Endometrial microvascular endothelial cells (primary cell): Measurements from ENCODE around the gene HBS1L. TPM values are rescaled to one million over a fixed set of nuclear protein-coding genes. Genes with fewer than 3 reads are reported as not detected.

Experiments
- in situ Hi-C: cut with HindIII; loops from 2 replicates; pipeline ENCODE4 v1.10.0; 2017; ENCODE audit warnings: low sequenced_read_pairs, low pct_unique_long_range_greater_than_20kb; ENCODE audit errors: inconsistent ontology term
- total RNA-seq: library from RNA; depleted of rRNA; stranded (reverse); fragments of >200 nt; gene quantifications from one replicate; pipeline ENCODE4 v1.2.3, GENCODE V29; 2015; ENCODE audit errors: inconsistent ontology term

HBS1L gene
- total RNA-seq, 1 donor from 2014 or later = 86.8 TPM

- in situ Hi-C loops = no loop called here
These were observed 80.3 kb downstream of the HBS1L start for GRCh38 chr6:134974370-134974769.

- in situ Hi-C loops = no loop called here
These were observed 86.9 kb downstream of the HBS1L start for GRCh38 chr6:134967711-134968110.

- in situ Hi-C loops = no loop called here
These were observed 90.0 kb downstream of the HBS1L start for GRCh38 chr6:134964451-134965203.

- in situ Hi-C loops = no loop called here
These were observed 92.2 kb downstream of the HBS1L start for GRCh38 chr6:134962421-134962820.

GRCh38 chr6:134961366-134961765 is 93.3 kb downstream of the HBS1L start:
- in situ Hi-C loops = no loop called here

GRCh38 chr6:134959603-134960002 is 95.0 kb downstream of the HBS1L start:
- in situ Hi-C loops = no loop called here

GRCh38 chr6:134956676-134957075 is 97.9 kb downstream of the HBS1L start:
- in situ Hi-C loops = no loop called here

GRCh38 chr6:134956032-134956431 is 98.6 kb downstream of the HBS1L start:
- in situ Hi-C loops = no loop called here

- in situ Hi-C loops = no loop called here
These were observed 100.2 kb downstream of the HBS1L start for GRCh38 chr6:134954272-134955000.

- in situ Hi-C loops = no loop called here
These were observed 102.9 kb downstream of the HBS1L start for GRCh38 chr6:134951494-134952263.

GRCh38 chr6:134950482-134950881 is 104.1 kb downstream of the HBS1L start:
- in situ Hi-C loops = no loop called here

- in situ Hi-C loops = no loop called here
These were observed 104.7 kb downstream of the HBS1L start, which contains the start of gene ALDH8A1 for GRCh38 chr6:134949927-134950326. TSS of gene ALDH8A1 (minus strand) at chr6:134950101. CDS start at chr6:134950053, 48 bp downstream.

GRCh38 chr6:134948691-134949090 is 105.9 kb downstream of the HBS1L start:
- in situ Hi-C loops = no loop called here

GRCh38 chr6:134948142-134948541 is 106.5 kb downstream of the HBS1L start:
- in situ Hi-C loops = no loop called here

GRCh38 chr6:134945045-134945444 is 109.6 kb downstream of the HBS1L start:
- in situ Hi-C loops = no loop called here

GRCh38 chr6:134943522-134944111 is 111.0 kb downstream of the HBS1L start:
- in situ Hi-C loops = no loop called here

- in situ Hi-C loops = no loop called here
These were observed 115.7 kb downstream of the HBS1L start for GRCh38 chr6:134938896-134939295.

- in situ Hi-C loops = no loop called here
These were observed 117.2 kb downstream of the HBS1L start for GRCh38 chr6:134937426-134937825.

GRCh38 chr6:134936931-134937330 is 117.7 kb downstream of the HBS1L start:
- in situ Hi-C loops = no loop called here
